Suprapubic skin (tissue), 4 donors: Measurements from ENCODE around the gene PREPL. TPM values are rescaled to one million over a fixed set of nuclear protein-coding genes. Genes with fewer than 3 reads are reported as not detected.
"Not testable (repeated sequence)": the region's sequence is repeated elsewhere in the genome, so short reads cannot be mapped to it uniquely, and the experiment has no call there.

Source experiments
- DNase-seq, 2 donors: peaks; one replicate each; pipeline ENCODE4 v3.0.0-alpha.2; 2019; ENCODE audit warnings: low spot score in 2 of 2
- H3K27ac ChIP-seq: fragments of 200-600 bp; sonication (generic); one replicate; pipeline ENCODE4 v1.5.1; 2019
- H3K27me3 ChIP-seq: fragments of 200-600 bp; sonication (generic); one replicate; pipeline ENCODE4 v1.5.1; 2019
- H3K36me3 ChIP-seq: fragments of 200-600 bp; sonication (generic); one replicate; pipeline ENCODE4 v1.5.1; 2019
- H3K4me1 ChIP-seq: fragments of 200-600 bp; sonication (generic); one replicate; pipeline ENCODE4 v1.5.1; 2019
- H3K4me3 ChIP-seq: fragments of 200-600 bp; sonication (generic); one replicate; pipeline ENCODE4 v1.5.1; 2019; ENCODE audit warnings: mild to moderate bottlenecking
- H3K9me3 ChIP-seq: fragments of 200-600 bp; sonication (generic); one replicate; pipeline ENCODE4 v1.5.1; 2019
- EP300 ChIP-seq: sonication (generic); formaldehyde crosslinking; IDR thresholded peaks from one replicate; pipeline ENCODE4 v1.6.1; 2017; ENCODE audit warnings: antibody characterized with exemption
- POLR2A ChIP-seq, 2 donors: fragments of 450-650 bp; IDR thresholded peaks; one replicate each; pipeline ENCODE4 v1.6.1; 2017; ENCODE audit warnings: antibody characterized with exemption in 2 of 2, mild to moderate bottlenecking in 2 of 2, moderate library complexity in 2 of 2
- POLR2AphosphoS5 ChIP-seq, 3 donors: sonication (generic); formaldehyde crosslinking; IDR thresholded peaks; one replicate each; pipeline ENCODE4 v1.6.1; 2017; ENCODE audit warnings: antibody characterized with exemption in 3 of 3
- WGBS: methylation state at CpG from one replicate; pipeline ENCODE4 v1.1.5; 2018; 5-methylcytosine and 5-hydroxymethylcytosine counted together
- total RNA-seq, 4 donors: library from RNA; depleted of rRNA; stranded (reverse); fragments of >200 nt; gene quantifications; one replicate each; pipeline ENCODE4 v1.1.0, GENCODE V29; 2016
- TF ChIP-seq, protein P1 (sequence below), 2 donors: fragments of 200-600 bp in 1 of 2; fragments of 450-650 bp in 1 of 2; sonication (generic) in 1 of 2; IDR thresholded peaks; one replicate each; pipeline ENCODE4 v1.5.1; 2016 to 2019; ENCODE audit warnings: antibody characterized with exemption in 2 of 2, mild to moderate bottlenecking in 1 of 2, moderate library complexity in 1 of 2

Gene PREPL
- total RNA-seq, 4 donors from 2014 or later = 25.9 to 51.9 (median 32.2) TPM

DNA sequence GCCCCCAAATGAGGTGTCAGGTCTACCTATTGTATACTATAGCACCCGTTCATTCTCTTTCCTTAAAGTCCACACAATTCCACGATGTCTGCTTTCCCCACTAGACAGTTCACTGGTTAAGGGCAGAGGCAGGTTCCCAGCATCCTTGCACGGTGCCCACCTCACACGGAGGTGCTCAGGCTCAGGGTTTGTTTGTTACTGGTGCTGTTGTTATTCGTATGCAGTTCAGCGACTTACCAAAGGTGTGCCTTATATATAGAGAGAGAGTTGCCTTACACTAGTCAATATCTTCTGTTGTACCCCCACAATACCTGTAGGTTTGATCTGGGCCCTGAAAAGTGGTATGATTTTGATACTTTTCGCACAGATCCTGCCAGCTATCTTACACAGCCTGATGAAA lies 55.4 kb downstream of the PREPL start:
- Histone ChIP-seq H3K27ac (no peak overlapping the region), H3K4me1 (no peaks in the 10 kb centered on the region), H3K27me3 (no peaks in the 10 kb centered on the region), H3K9me3 (peaks cover 22% of the 10 kb centered on the region), H3K36me3 (peaks cover 2% of the 10 kb centered on the region), H3K4me3 (no peak overlapping the region)
- DNase-seq = no peak
- 82% methylated on average over 7 of the region's 7 CpGs for WGBS
- TF ChIP-seq EP300 (no peak), POLR2A (IDR thresholded peaks at IDR 0.05) (no peak), POLR2AphosphoS5 (IDR thresholded peaks at IDR 0.05) (no peak)
- TF ChIP-seq, protein P1, sequence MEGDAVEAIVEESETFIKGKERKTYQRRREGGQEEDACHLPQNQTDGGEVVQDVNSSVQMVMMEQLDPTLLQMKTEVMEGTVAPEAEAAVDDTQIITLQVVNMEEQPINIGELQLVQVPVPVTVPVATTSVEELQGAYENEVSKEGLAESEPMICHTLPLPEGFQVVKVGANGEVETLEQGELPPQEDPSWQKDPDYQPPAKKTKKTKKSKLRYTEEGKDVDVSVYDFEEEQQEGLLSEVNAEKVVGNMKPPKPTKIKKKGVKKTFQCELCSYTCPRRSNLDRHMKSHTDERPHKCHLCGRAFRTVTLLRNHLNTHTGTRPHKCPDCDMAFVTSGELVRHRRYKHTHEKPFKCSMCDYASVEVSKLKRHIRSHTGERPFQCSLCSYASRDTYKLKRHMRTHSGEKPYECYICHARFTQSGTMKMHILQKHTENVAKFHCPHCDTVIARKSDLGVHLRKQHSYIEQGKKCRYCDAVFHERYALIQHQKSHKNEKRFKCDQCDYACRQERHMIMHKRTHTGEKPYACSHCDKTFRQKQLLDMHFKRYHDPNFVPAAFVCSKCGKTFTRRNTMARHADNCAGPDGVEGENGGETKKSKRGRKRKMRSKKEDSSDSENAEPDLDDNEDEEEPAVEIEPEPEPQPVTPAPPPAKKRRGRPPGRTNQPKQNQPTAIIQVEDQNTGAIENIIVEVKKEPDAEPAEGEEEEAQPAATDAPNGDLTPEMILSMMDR (IDR thresholded peaks at IDR 0.05) = no peak

DNA sequence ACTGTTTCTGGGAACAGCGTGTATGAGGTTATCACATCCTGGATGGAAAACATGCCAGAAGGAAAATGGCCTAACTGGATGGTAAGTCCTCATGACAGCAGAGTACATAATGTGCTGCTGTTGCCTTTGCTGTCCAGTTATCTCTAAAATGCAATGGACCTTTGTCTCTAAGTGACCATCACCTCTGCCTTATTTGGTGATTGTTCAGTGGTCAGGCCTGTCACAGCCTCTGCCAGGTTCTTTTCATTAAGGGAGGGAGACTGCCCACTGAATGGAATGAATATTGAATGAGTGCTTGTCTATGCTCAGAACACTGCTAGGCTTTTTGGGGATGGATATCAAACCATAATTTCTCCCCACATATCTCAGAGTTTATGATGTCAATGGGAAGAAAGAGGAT lies 57.0 kb downstream of the PREPL start:
- Histone ChIP-seq H3K27ac (no peak overlapping the region), H3K4me1 (no peaks in the 10 kb centered on the region), H3K36me3 (no peaks in the 10 kb centered on the region), H3K9me3 (peaks cover 7% of the 10 kb centered on the region), H3K4me3 (no peak overlapping the region), H3K27me3 (no peaks in the 10 kb centered on the region)
- TF ChIP-seq POLR2A (IDR thresholded peaks at IDR 0.05) (no peak), POLR2AphosphoS5 (IDR thresholded peaks at IDR 0.05) (no peak), EP300 (no peak)
- TF ChIP-seq, protein P1 (IDR thresholded peaks at IDR 0.05) = no peak
- 100% methylated on average over 1 of the region's 1 CpG for WGBS
- no peak for DNase-seq

DNA sequence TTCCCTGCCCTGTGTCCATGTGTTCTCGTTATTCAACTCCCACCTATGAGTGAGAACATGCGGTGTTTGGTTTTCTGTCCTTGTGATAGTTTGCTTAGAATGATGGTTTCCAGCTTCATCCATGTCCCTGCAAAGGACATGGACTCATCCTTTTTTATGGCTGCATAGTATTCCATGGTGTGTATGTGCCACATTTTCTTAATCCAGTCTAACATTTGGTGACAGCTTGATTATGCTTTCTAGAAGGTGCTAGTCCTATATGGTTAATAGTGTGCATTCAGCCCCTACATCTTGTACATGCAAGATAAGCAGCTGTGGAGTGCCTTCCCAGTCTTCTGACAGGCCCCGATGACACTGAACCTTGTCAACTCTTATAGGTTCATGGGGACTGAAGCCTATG lies 57.5 kb downstream of the PREPL start:
- not testable (repeated sequence) for H3K36me3 ChIP-seq, H3K4me3 ChIP-seq, H3K9me3 ChIP-seq, H3K4me1 ChIP-seq, H3K27ac ChIP-seq, H3K27me3 ChIP-seq, DNase-seq
- 100% methylated on average over 3 of the region's 3 CpGs for WGBS

DNA sequence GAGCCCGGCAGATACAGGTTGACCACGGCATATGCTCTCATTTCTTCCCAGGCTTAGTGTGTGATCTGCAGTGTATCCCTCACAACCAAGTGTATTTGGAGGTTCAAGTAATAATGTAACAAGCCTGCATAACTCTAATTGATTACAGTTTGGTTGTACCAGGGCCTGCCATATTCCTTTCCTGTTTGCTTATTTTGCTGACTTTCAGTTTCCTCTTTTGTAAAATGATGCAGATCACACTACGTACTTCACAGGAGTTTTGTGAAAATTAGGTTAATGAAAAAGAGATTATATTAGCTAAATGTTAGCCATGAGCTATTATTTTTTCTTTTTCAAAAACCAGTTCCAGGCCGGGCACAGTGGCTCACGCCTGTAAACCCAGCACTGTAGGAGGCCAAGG lies 60.2 kb downstream of the PREPL start:
- H3K27ac ChIP-seq = no peak overlapping the region
- WGBS = 92% methylated on average over 5 of the region's 5 CpGs
- no peaks in the 10 kb centered on the region for H3K36me3 ChIP-seq
- no peaks in the 10 kb centered on the region for H3K4me1 ChIP-seq
- TF ChIP-seq POLR2A (IDR thresholded peaks at IDR 0.05) (no peak), EP300 (no peak)
- TF ChIP-seq, protein P1 (IDR thresholded peaks at IDR 0.05) = no peak
- no peaks in the 10 kb centered on the region for H3K27me3 ChIP-seq
- no peaks in the 10 kb centered on the region for H3K9me3 ChIP-seq
- DNase-seq = no peak
- no peak overlapping the region for H3K4me3 ChIP-seq

DNA sequence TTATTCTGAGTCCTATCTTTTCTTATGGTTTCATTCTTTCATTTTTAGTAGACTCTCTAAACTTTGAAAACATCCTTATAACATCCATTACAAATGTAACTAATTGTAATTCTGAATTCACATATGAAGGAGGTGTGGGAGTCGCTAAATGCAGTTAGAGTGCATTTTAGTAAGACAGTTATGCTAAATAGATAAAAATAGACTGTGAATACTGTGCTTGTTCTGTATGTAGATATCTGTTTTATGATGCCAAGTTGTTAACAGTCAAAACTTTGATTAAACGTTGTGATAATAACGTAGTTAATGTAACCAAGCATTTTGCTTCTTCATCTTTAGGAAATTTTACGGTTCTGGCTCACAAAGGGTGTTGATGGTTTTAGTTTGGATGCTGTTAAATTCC lies 61.7 kb downstream of the PREPL start:
- H3K9me3 ChIP-seq = no peaks in the 10 kb centered on the region
- 47% methylated on average over 4 of the region's 4 CpGs for WGBS
- H3K4me3 ChIP-seq = no peak overlapping the region
- no peaks in the 10 kb centered on the region for H3K4me1 ChIP-seq
- no peaks in the 10 kb centered on the region for H3K27me3 ChIP-seq
- DNase-seq = no peak
- no peak for TF ChIP-seq EP300
- H3K36me3 ChIP-seq = no peaks in the 10 kb centered on the region
- H3K27ac ChIP-seq = no peak overlapping the region

DNA sequence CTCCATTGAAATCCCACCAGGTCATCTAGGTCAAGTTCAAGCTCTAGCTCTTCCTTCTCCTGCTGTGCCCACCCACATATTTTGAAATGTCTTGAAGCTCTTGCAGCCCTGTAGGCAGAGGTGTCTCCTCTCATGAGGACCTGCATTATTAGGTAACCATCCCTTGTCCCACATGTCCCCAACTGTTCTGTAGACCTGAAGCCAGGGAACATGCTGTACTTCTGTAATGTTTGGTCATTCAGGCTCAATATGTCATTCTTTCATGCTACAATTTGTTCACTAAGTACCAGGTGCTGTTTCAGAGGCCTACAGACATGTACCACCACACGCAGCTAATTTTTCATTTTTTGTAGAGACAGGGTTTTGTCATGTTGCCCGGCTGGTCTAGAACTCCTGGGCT lies 63.9 kb downstream of the PREPL start:
- 86% methylated on average over 2 of the region's 2 CpGs for WGBS

More for the DNA sequence above, 63.9 kb downstream of the PREPL start:
- no peaks in the 10 kb centered on the region for H3K27me3 ChIP-seq
- no peak overlapping the region for H3K4me3 ChIP-seq
- no peak for DNase-seq
- TF ChIP-seq POLR2AphosphoS5 (IDR thresholded peaks at IDR 0.05) (no peak), POLR2A (IDR thresholded peaks at IDR 0.05) (no peak), EP300 (no peak)
- TF ChIP-seq, protein P1 (IDR thresholded peaks at IDR 0.05) = no peak
- no peak overlapping the region for H3K27ac ChIP-seq
- no peaks in the 10 kb centered on the region for H3K9me3 ChIP-seq
- no peaks in the 10 kb centered on the region for H3K4me1 ChIP-seq
- no peaks in the 10 kb centered on the region for H3K36me3 ChIP-seq
